ENCODE results near the gene MAST4. TPM values are rescaled to one million over a fixed set of nuclear protein-coding genes. Genes with fewer than 3 reads are reported as not detected.

The MAST4 gene
- polyA plus RNA-seq, 1 experiment: 11.6 TPM

- ChIA-PET CTCF (interaction anchor here (1.5 kb wide), 1 partner anchor 436 kb away, joined by 6 read pairs; no protein-coding TSS in a partner anchor), POLR2A (no interaction called here)
- no peak overlapping the region for H3K27ac ChIP-seq (ENCODE audit: low read depth, low read length)
- peaks cover 4% of the 10 kb centered on the region for H3K27me3 ChIP-seq (ENCODE audit: control insufficient read depth, insufficient read depth, low read length)
- DNase-seq (ENCODE audit: low read depth, low spot score): no peak
- no peak overlapping the region for H3K4me3 ChIP-seq (ENCODE audit: low read depth, low read length)
- H3K9me3 ChIP-seq (ENCODE audit: control insufficient read depth, insufficient read depth, low read length): no peaks in the 10 kb centered on the region; the same call in 1 of the 2 replicates
- 0 out of 2 replicates have a peak, but pooled peaks have one; percentile 4 for TF ChIP-seq CTCF (IDR thresholded peaks at IDR 0.05; ENCODE audit: low read depth, low read length)
Measured at GRCh38 chr5:66742083-66742895, 146.1 kb downstream of the MAST4 start.

DNA sequence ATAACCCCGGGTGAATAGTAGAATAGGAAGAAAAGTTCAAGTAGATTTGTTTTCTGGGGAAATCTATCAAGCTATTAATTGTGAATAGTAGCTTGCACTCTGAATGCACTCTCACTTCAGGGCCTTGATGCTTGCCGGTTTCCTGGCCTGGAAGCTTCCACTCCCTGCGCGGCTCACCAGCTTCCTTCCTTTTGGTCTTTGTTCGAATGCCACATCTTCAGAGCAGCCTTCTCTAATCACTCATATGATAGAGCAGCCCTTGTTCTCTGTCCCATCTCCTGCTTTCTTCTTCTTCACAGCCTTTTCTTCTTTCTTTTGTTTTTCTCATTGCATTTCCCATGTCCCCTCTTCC, 146.7 kb downstream of the MAST4 start:
- CTCF ChIA-PET: no interaction called here
- no peak for DNase-seq (ENCODE audit: low read depth, low spot score)
- Histone ChIP-seq H3K9me3 (ENCODE audit: control insufficient read depth, insufficient read depth, low read length) (no peaks in the 10 kb centered on the region; the same call in 1 of the 2 replicates), H3K4me3 (ENCODE audit: low read depth, low read length) (no peak overlapping the region), H3K27ac (ENCODE audit: low read depth, low read length) (no peak overlapping the region), H3K27me3 (ENCODE audit: control insufficient read depth, insufficient read depth, low read length) (peaks cover 4% of the 10 kb centered on the region)
- POLR2A ChIA-PET: no interaction called here
- TF ChIP-seq CTCF (IDR thresholded peaks at IDR 0.05; ENCODE audit: low read depth, low read length): no peak

DNA sequence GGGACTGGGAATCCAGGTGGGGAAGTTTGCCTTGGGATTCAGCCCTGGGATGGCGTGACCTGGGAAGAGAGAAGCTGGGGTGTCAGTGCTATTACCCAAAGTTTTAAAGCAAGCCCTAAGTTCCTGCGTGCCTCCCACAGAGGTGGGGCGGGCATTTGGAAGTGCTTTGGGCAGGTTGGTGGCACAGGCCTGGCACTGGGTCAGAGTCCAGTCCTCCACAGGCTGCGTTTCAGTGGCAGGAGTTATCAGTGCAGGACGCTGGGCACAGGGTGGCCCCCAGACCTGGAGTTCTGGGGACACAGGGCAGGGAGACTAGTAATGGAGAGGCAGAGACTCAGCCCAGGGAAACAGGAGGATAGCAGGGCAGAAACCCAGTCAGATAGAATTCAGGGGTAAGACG, 147.2 kb downstream of the MAST4 start:
- Histone ChIP-seq H3K4me3 (ENCODE audit: low read depth, low read length) (no peak overlapping the region), H3K27ac (ENCODE audit: low read depth, low read length) (no peak overlapping the region), H3K9me3 (ENCODE audit: control insufficient read depth, insufficient read depth, low read length) (no peaks in the 10 kb centered on the region; the same call in 1 of the 2 replicates), H3K27me3 (ENCODE audit: control insufficient read depth, insufficient read depth, low read length) (peaks cover under 1% of the 10 kb centered on the region)
- no peak for DNase-seq (ENCODE audit: low read depth, low spot score)
- CTCF ChIA-PET: no interaction called here
- POLR2A ChIA-PET: no interaction called here
- no peak for TF ChIP-seq CTCF (IDR thresholded peaks at IDR 0.05; ENCODE audit: low read depth, low read length)

DNA sequence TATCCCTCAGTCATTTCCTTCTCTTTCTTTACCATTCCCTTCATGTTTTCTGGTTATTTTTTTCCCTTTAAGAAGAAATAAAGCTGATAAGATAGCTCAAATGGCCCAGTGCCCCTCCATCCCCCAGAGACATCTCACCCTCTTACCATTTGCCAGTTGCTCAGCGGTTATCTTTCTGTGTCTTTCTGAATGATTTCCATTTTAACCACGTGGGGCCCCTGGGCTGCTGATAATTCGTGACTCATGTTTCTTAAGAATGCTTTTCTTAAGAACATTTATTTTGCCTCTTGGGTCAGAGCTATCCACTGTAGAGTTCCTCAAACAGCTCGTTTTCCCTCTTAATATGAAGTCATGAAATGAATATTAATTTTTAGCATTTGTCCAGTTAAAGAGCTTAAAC, 147.8 kb downstream of the MAST4 start:
- CTCF ChIA-PET: interaction anchor here (0.7 kb wide), 1 partner anchor 76 kb away, joined by 3 read pairs; no protein-coding TSS in a partner anchor
- no peak for DNase-seq (ENCODE audit: low read depth, low spot score)
- Histone ChIP-seq H3K4me3 (ENCODE audit: low read depth, low read length) (no peak overlapping the region), H3K9me3 (ENCODE audit: control insufficient read depth, insufficient read depth, low read length) (no peaks in the 10 kb centered on the region; the same call in 1 of the 2 replicates), H3K27ac (ENCODE audit: low read depth, low read length) (no peak overlapping the region), H3K27me3 (ENCODE audit: control insufficient read depth, insufficient read depth, low read length) (no peaks in the 10 kb centered on the region)
- POLR2A ChIA-PET: no interaction called here
- no peak for TF ChIP-seq CTCF (IDR thresholded peaks at IDR 0.05; ENCODE audit: low read depth, low read length)

GRCh38 chr5:66745297-66745696, 149.1 kb downstream of the MAST4 start:
- no peak for DNase-seq (ENCODE audit: low read depth, low spot score)
- CTCF ChIA-PET: no interaction called here
- H3K4me3 ChIP-seq (ENCODE audit: low read depth, low read length): no peak overlapping the region
- no peak for TF ChIP-seq CTCF (IDR thresholded peaks at IDR 0.05; ENCODE audit: low read depth, low read length)
- no peaks in the 10 kb centered on the region for H3K27me3 ChIP-seq (ENCODE audit: control insufficient read depth, insufficient read depth, low read length)
- POLR2A ChIA-PET: no interaction called here
- H3K27ac ChIP-seq (ENCODE audit: low read depth, low read length): no peak overlapping the region
- H3K9me3 ChIP-seq (ENCODE audit: control insufficient read depth, insufficient read depth, low read length): no peaks in the 10 kb centered on the region; the same call in 1 of the 2 replicates
